GM12872 (cell line): ENCODE measurements around the gene DGKZ.

ENCODE experiments used
- TF ChIP-seq, protein P1 (sequence below): IDR thresholded peaks from 3 replicates; pipeline ENCODE4 v1.5.1; 2011; ENCODE audit warnings: low read depth, mild to moderate bottlenecking, low read length, moderate library complexity; ENCODE audit not compliant: insufficient read depth

DGKZ gene

GRCh38 chr11:46343520-46343919 lies 3.7 kb upstream of the DGKZ start:
- TF ChIP-seq, protein P1, sequence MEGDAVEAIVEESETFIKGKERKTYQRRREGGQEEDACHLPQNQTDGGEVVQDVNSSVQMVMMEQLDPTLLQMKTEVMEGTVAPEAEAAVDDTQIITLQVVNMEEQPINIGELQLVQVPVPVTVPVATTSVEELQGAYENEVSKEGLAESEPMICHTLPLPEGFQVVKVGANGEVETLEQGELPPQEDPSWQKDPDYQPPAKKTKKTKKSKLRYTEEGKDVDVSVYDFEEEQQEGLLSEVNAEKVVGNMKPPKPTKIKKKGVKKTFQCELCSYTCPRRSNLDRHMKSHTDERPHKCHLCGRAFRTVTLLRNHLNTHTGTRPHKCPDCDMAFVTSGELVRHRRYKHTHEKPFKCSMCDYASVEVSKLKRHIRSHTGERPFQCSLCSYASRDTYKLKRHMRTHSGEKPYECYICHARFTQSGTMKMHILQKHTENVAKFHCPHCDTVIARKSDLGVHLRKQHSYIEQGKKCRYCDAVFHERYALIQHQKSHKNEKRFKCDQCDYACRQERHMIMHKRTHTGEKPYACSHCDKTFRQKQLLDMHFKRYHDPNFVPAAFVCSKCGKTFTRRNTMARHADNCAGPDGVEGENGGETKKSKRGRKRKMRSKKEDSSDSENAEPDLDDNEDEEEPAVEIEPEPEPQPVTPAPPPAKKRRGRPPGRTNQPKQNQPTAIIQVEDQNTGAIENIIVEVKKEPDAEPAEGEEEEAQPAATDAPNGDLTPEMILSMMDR: no peak

- TF ChIP-seq, protein P1: no peak
These were observed 2.1 kb upstream of the DGKZ start for GRCh38 chr11:46345131-46345597.

- TF ChIP-seq, protein P1: no peak
These were observed 1.3 kb upstream of the DGKZ start for GRCh38 chr11:46345881-46346484.

GRCh38 chr11:46347637-46348311 lies 511 bp downstream of the DGKZ start:
- TF ChIP-seq, protein P1: no peak

- TF ChIP-seq, protein P1: no peak
These were observed 1.5 kb downstream of the DGKZ start for GRCh38 chr11:46348566-46349401.

DNA sequence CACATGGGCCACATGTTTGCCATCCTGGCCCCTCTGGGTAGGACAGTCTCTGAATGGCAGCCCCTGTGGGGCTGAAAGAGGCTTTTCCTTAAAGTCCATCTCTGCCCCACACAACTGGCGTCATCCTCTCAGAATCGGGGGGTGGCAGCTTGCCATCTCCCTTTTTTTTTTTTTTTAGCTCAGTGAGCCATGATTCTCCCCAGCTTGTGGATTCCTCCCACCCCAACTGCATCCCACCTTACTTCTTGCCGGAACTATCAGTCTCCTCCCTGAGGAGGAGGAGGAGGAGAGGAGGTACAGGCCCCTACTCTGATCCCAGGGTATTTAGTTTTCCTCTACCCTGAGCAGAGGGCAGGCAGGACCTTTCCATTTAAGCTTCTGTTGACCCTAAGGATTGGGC lies 3.4 kb downstream of the DGKZ start:
- TF ChIP-seq, protein P1: no peak

DNA sequence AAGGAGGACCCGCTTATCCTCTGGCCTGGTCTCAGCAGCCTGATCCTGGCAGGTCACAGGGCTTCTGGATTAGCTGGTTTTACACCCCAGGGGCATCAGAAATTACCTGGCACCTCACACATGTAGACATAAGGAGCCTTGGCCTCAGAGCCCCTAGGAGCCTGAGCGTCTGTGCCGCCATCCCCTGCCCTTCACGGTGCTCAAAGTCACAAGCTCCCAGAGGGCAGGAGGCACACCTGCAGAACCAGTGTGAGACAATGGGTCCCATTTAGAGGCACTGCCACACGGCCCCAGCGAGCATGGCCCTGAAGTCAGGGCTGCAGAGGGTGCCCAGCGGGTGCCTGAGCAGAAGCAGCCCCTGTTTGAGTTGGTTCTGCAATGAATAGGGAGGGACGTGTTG lies 3.9 kb downstream of the DGKZ start:
- TF ChIP-seq, protein P1: no peak
